Mesothelial cell of epicardium (in vitro differentiated cells): ENCODE measurements around the gene THOC2. TPM values are rescaled to one million over a fixed set of nuclear protein-coding genes. Genes with fewer than 3 reads are reported as not detected.
"Not testable (repeated sequence)": the region's sequence is repeated elsewhere in the genome, so short reads cannot be mapped to it uniquely, and the experiment has no call there.

Experiments
- DNase-seq, 2 experiments: peaks; one replicate each; pipeline ENCODE4 v3.0.0; 2021; ENCODE audit warnings: low spot score in 2 of 2; ENCODE audit not compliant: unreplicated experiment in 2 of 2
- H3K27ac Mint-ChIP-seq: 2 replicates; pipeline ENCODE4 v1.8.0; 2021; ENCODE audit warnings: mixed read lengths
- H3K27me3 Mint-ChIP-seq: 2 replicates; pipeline ENCODE4 v1.8.0; 2021; ENCODE audit warnings: low read depth, mixed read lengths
- H3K36me3 Mint-ChIP-seq: 2 replicates; pipeline ENCODE4 v1.8.0; 2021; ENCODE audit warnings: mixed read lengths
- H3K4me1 Mint-ChIP-seq: 2 replicates; pipeline ENCODE4 v1.8.0; 2021; ENCODE audit warnings: mixed read lengths
- H3K4me3 Mint-ChIP-seq: 2 replicates; pipeline ENCODE4 v1.8.0; 2021; ENCODE audit warnings: mild to moderate bottlenecking, moderate library complexity, mixed read lengths
- H3K9me3 Mint-ChIP-seq: 2 replicates; pipeline ENCODE4 v1.8.0; 2021; ENCODE audit warnings: mixed read lengths
- total RNA-seq: library from RNA; stranded (reverse); gene quantifications from 3 replicates; pipeline ENCODE4 v1.2.1, GENCODE V29; 2021
- TF ChIP-seq, protein P1 (sequence below): fragments of 200-600 bp; sonication (generic); IDR thresholded peaks from one replicate; pipeline ENCODE4 v1.5.0; 2021; ENCODE audit warnings: antibody characterized with exemption; ENCODE audit not compliant: unreplicated experiment

Gene THOC2
- total RNA-seq, 1 donor from 2014 or later: 117 TPM

DNA sequence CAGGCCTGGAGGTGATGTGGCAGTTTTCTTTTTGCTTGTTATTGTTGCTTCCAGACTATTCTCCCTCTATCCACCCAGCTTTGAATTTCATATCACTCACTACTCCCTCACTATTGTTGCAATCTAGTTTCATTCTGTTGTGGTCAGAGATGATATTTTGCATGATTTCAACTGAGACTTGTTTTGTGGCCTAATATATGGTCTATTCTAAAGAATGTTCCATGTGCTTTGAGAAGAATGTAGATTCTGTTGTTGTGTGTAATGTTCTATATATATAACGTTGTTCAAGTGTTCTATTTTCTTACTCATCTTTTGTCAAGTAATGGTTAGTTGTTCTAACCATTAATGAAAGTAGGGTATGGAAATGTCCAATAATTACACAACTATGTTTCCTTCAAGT is 59.0 kb downstream of the THOC2 start:
- peaks cover 26% of the 10 kb centered on the region for H3K36me3 Mint-ChIP-seq
- H3K27ac Mint-ChIP-seq: no peak overlapping the region
- DNase-seq: no peak
- H3K27me3 Mint-ChIP-seq: no peaks in the 10 kb centered on the region
- TF ChIP-seq, protein P1, sequence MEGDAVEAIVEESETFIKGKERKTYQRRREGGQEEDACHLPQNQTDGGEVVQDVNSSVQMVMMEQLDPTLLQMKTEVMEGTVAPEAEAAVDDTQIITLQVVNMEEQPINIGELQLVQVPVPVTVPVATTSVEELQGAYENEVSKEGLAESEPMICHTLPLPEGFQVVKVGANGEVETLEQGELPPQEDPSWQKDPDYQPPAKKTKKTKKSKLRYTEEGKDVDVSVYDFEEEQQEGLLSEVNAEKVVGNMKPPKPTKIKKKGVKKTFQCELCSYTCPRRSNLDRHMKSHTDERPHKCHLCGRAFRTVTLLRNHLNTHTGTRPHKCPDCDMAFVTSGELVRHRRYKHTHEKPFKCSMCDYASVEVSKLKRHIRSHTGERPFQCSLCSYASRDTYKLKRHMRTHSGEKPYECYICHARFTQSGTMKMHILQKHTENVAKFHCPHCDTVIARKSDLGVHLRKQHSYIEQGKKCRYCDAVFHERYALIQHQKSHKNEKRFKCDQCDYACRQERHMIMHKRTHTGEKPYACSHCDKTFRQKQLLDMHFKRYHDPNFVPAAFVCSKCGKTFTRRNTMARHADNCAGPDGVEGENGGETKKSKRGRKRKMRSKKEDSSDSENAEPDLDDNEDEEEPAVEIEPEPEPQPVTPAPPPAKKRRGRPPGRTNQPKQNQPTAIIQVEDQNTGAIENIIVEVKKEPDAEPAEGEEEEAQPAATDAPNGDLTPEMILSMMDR: no peak
- H3K4me3 Mint-ChIP-seq: no peak overlapping the region
- peaks cover 41% of the 10 kb centered on the region for H3K9me3 Mint-ChIP-seq
- H3K4me1 Mint-ChIP-seq: no peaks in the 10 kb centered on the region

DNA sequence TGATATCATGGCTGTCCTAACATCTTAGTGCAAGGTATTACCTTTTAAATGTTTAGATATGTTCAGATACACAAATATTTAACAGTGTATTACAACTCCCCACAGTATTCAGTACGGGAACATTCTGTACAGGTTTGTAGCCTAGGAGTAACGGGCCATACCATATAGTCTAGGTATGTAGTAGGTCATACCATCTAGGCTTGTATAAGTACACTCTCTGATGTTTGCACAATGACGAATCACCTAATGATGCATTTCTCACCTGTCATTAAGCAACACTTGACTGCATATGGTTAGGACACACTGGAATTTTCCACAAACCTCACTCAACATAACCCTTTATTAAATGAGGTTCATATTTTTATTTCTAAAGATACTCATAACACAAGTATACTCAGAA is 67.7 kb downstream of the THOC2 start:
- no peaks in the 10 kb centered on the region for H3K27me3 Mint-ChIP-seq
- H3K4me1 Mint-ChIP-seq: no peaks in the 10 kb centered on the region
- DNase-seq: no peak
- H3K9me3 Mint-ChIP-seq: peaks cover 32% of the 10 kb centered on the region
- no peak overlapping the region for H3K4me3 Mint-ChIP-seq
- peaks cover 40% of the 10 kb centered on the region for H3K36me3 Mint-ChIP-seq
- H3K27ac Mint-ChIP-seq: no peak overlapping the region
- TF ChIP-seq, protein P1: no peak

DNA sequence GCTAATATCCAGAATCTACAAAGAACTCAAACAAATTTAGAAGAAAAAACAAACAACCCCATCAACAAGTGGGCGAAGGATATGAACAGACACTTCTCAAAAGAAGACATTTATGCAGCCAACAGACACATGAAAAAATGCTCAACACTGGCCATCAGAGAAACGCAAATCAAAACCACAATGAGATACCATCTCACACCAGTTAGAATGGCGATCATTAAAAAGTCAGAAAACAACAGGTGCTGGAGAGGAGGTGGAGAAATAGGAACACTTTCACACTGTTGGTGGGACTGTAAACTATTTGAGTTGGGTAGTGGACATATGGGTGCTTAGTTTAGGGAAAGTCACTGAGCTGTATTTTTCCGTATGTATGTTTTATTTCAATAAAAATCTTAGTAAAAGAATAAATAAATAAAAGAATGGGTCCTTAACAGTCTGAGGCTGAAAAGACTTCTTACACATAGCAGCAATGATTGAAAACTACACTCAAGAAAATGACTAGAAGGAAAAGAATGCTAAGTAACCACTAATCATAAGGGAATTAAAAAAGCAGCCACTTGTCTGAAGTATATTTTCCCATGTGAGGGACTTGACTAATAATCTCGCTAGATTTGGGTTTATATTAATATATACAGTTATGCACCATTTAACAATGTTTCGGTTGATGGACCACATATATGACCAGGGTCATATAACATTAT is 68.2 kb downstream of the THOC2 start:
- Mint-ChIP-seq H3K9me3 (peaks cover 30% of the 10 kb centered on the region), H3K36me3 (peaks cover 40% of the 10 kb centered on the region)
- H3K27me3 Mint-ChIP-seq, H3K27ac Mint-ChIP-seq, H3K4me3 Mint-ChIP-seq, H3K4me1 Mint-ChIP-seq, DNase-seq: not testable (repeated sequence)

DNA sequence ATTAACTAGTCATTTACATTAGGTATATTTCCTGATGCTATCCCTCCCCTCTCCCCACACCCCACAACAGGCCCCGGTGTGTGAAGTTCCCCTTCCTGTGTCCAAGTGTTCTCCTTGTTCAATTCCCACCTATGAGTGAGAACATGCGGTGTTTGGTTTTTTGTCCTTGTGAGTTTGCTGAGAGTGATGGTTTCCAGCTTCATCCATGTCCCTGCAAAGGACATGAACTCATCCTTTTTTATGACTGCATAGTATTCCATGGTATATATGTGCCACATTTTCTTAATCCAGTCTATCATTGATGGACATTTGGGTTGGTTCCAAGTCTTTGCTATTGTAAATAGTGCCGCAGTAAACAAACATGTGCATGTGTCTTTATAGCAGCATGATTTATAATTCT is 69.1 kb downstream of the THOC2 start:
- H3K4me1 Mint-ChIP-seq, H3K4me3 Mint-ChIP-seq, H3K27ac Mint-ChIP-seq, DNase-seq, H3K27me3 Mint-ChIP-seq: not testable (repeated sequence)
- H3K36me3 Mint-ChIP-seq: peaks cover 40% of the 10 kb centered on the region
- H3K9me3 Mint-ChIP-seq: peaks cover 28% of the 10 kb centered on the region

DNA sequence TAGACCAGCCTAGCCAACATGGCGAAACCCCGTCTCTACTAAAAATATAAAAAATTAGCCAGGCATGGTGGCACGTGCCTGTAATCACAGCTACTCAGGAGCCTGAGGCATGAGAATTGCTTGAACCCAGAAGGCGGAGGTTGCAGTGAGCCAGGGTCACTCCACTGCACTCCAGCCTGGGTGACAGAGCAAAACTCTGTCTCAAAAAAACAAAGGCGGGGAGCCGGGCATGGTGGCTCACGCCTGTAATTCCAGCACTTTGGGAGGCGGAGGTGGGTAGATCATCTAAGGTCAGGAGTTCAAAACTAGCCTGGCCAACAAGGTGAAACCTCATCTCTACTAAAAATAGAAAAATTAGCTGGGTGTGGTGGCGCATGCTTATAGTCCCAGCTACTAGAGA is 76.3 kb downstream of the THOC2 start:
- not testable (repeated sequence) for H3K27ac Mint-ChIP-seq, H3K4me3 Mint-ChIP-seq, H3K27me3 Mint-ChIP-seq, H3K4me1 Mint-ChIP-seq, DNase-seq
- Mint-ChIP-seq H3K36me3 (peaks cover 31% of the 10 kb centered on the region), H3K9me3 (peaks cover 34% of the 10 kb centered on the region)

DNA sequence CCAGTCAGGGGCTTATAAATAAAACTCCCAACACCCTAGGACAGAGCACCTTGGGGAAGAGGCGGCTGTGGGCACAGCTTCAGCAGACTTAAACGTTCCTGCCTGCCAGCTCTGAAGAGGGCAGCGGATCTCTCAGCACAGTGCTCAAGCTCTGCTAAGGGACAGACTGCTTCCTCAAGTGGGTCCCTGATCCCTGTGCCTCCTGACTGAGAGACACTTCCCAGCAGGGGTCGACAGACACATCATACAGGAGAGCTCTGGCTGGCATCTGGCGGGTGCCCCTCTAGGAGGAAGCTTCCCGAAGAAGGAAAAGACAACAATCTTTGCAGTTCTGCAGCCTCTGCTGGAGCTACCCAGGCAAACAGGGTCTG is 84.1 kb downstream of the THOC2 start:
- H3K4me1 Mint-ChIP-seq, DNase-seq, H3K4me3 Mint-ChIP-seq, H3K27me3 Mint-ChIP-seq: not testable (repeated sequence)
- peaks cover 38% of the 10 kb centered on the region for H3K36me3 Mint-ChIP-seq
- peak overlapping the region; percentile 82 for H3K27ac Mint-ChIP-seq
- H3K9me3 Mint-ChIP-seq: peaks cover 47% of the 10 kb centered on the region

DNA sequence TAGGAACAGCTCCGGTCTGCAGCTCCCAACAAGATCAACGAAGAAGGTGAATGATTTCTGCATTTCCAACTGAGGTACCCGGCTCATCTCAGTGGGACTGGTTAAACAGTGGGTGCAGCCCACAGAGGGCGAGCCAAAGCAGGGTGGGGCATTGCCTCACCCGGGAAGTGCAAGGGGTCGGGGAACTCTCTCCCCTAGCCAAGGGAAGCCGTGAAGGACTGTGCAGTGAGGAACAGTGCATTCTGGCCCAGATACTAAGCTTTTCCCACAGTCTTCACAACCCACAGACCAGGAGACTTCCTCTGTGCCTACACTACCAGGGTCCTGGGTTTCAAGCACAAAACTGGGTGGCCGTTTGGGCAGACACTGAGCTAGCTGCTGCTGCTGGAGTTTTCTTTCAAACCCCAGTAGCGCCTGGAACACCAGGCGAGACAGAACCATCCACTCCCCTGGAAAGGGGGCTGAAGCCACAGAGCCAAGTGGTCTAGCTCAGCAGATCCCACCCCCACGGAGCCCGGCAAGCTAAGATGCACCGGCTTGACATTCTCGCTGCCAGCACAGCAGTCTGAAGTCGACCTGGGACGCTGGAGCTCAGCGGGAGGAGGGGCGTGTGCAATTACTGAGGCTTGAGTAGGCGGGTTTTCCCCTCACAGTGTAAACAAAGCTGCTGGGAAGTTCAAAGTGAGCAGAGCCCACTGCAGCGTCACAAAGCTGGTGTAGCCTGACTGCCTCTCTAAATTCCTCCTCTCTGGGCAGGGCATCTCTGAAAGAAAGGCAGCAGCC is 84.6 kb downstream of the THOC2 start:
- Mint-ChIP-seq H3K27ac (peak overlapping the region; percentile 82), H3K27me3 (no peaks in the 10 kb centered on the region), H3K9me3 (peaks cover 45% of the 10 kb centered on the region), H3K4me1 (peaks cover 8% of the 10 kb centered on the region), H3K36me3 (peaks cover 37% of the 10 kb centered on the region), H3K4me3 (no peak overlapping the region)
- DNase-seq: peak; percentile 20 to 41
- TF ChIP-seq, protein P1: no peak
